H1 (cell line): ENCODE data around the gene TCEA2. TPM values are rescaled to one million over a fixed set of nuclear protein-coding genes. Genes with fewer than 3 reads are reported as not detected.

Source experiments
- CTCF ChIA-PET: fragments of 300-600 bp; sonication (Branson Sonifier 250); formaldehyde crosslinking; loops from one replicate; lab custom pipeline; 2021; ENCODE audit not compliant: partially characterized antibody; lab: Charles Lee
- POLR2A ChIA-PET: fragments of 300-600 bp; sonication (Branson Sonifier 250); formaldehyde crosslinking; loops from one replicate; lab custom pipeline; 2021; ENCODE audit warnings: inconsistent platforms; ENCODE audit not compliant: partially characterized antibody; lab: Charles Lee
- DNase-seq, 2 experiments: peaks; one replicate each; pipeline versions ENCODE4 v3.0.0 to v3.0.0-alpha.2; 2010 to 2022; ENCODE audit warnings: low spot score in 2 of 2, low read depth in 1 of 2, mixed read lengths in 1 of 2
- FAIRE-seq: peaks from 2 replicates; lab custom pipeline; 2011; peaks lifted over from hg19 to GRCh38; lab: Jason Lieb, UNC
- H2AFZ ChIP-seq: 2 replicates; pipeline ENCODE4 v1.8.1; 2012; ENCODE audit warnings: low read length, inconsistent platforms
- H2AK5ac ChIP-seq: 2 replicates; pipeline ENCODE4 v1.6.1; 2013; ENCODE audit warnings: low read depth, low read length
- H2BK120ac ChIP-seq: replicated peaks from 2 replicates; pipeline ENCODE3; 2013; ENCODE audit warnings: low read depth, low read length, inconsistent platforms
- H2BK12ac ChIP-seq: 2 replicates; pipeline ENCODE4 v1.6.1; 2013; ENCODE audit warnings: low read depth, low read length
- H2BK15ac ChIP-seq: 2 replicates; pipeline ENCODE4 v1.6.1; 2013; ENCODE audit warnings: low read length
- H2BK20ac ChIP-seq: 2 replicates; pipeline ENCODE4 v1.6.1; 2013; ENCODE audit warnings: low read length
- H2BK5ac ChIP-seq: 2 replicates; pipeline ENCODE4 v1.6.1; 2013; ENCODE audit warnings: low read depth, low read length
- H3K14ac ChIP-seq: 2 replicates; pipeline ENCODE4 v1.6.1; 2013; ENCODE audit warnings: inconsistent platforms; ENCODE audit not compliant: insufficient read length
- H3K18ac ChIP-seq: 2 replicates; pipeline ENCODE4 v1.6.1; 2013; ENCODE audit warnings: low read length; ENCODE audit errors: extremely low read depth
- H3K23ac ChIP-seq: 2 replicates; pipeline ENCODE4 v1.6.1; 2013; ENCODE audit warnings: inconsistent platforms; ENCODE audit not compliant: insufficient read length
- H3K23me2 ChIP-seq: 2 replicates; pipeline ENCODE4 v1.6.1; 2013; ENCODE audit warnings: low read depth, low read length
- H3K27ac ChIP-seq: 2 replicates; pipeline ENCODE4 v1.6.1; 2011; ENCODE audit warnings: low read depth, low read length, inconsistent platforms
- H3K27me3 ChIP-seq, 4 experiments: replicated peaks in 1 of 4; 1 replicate in 1 of 4; 2 replicates in 3 of 4; pipeline versions ENCODE4 v1.6.1 to v1.8.1; 2011 to 2013; ENCODE audit warnings: low read length in 3 of 4, mild to moderate bottlenecking in 3 of 4, inconsistent platforms in 2 of 4, mixed read lengths in 2 of 4, moderate library complexity in 1 of 4; ENCODE audit not compliant: control insufficient read depth in 3 of 4, insufficient read depth in 3 of 4; ENCODE audit errors: extremely low read depth in 1 of 4
- H3K36me3 ChIP-seq, 4 experiments: 2 replicates each; pipeline versions ENCODE4 v1.6.1 to v1.8.1; 2011 to 2013; ENCODE audit warnings: mild to moderate bottlenecking in 4 of 4, low read length in 3 of 4, moderate library complexity in 2 of 4, control low read depth in 1 of 4, inconsistent platforms in 1 of 4; ENCODE audit not compliant: insufficient read depth in 4 of 4, control insufficient read depth in 2 of 4
- H3K4ac ChIP-seq: replicated peaks from 2 replicates; pipeline ENCODE3; 2013; ENCODE audit warnings: low read length, low read depth, mixed read lengths, inconsistent platforms; ENCODE audit not compliant: insufficient read length
- H3K4me1 ChIP-seq, 4 experiments: replicated peaks in 1 of 4; 1 replicate in 1 of 4; 2 replicates in 3 of 4; pipeline versions ENCODE4 v1.6.1 to v1.8.1; 2011 to 2013; ENCODE audit warnings: low read length in 3 of 4, inconsistent platforms in 2 of 4, mixed read lengths in 1 of 4; ENCODE audit not compliant: insufficient read depth in 4 of 4, control insufficient read depth in 3 of 4
- H3K4me2 ChIP-seq, 2 experiments: 2 replicates each; pipeline versions ENCODE4 v1.6.1 to v1.8.1; 2011 to 2013; ENCODE audit warnings: low read depth in 2 of 2, low read length in 2 of 2, control low read depth in 1 of 2, inconsistent platforms in 1 of 2, mild to moderate bottlenecking in 1 of 2; ENCODE audit not compliant: insufficient read depth in 1 of 2
- H3K4me3 ChIP-seq, 4 experiments: fragments of 200-600, 300-600 bp in 1 of 4; sonication (generic), shearing (Covaris generic), sonication (Bioruptor Twin) in 1 of 4; 2 replicates each; pipeline versions ENCODE4 v1.5.1 to v1.8.1; 2011 to 2016; ENCODE audit warnings: low read length in 4 of 4, low read depth in 3 of 4, control low read depth in 2 of 4, inconsistent platforms in 2 of 4, mild to moderate bottlenecking in 2 of 4, mixed read lengths in 1 of 4, moderate library complexity in 1 of 4; ENCODE audit not compliant: insufficient read depth in 2 of 4; ENCODE audit errors: extremely low read depth in 1 of 4
- H3K56ac ChIP-seq: replicated peaks from 2 replicates; pipeline ENCODE3; 2013; ENCODE audit warnings: low read depth, mild to moderate bottlenecking, mixed read lengths, low read length, inconsistent platforms; ENCODE audit not compliant: insufficient read length
- H3K79me1 ChIP-seq: 2 replicates; pipeline ENCODE4 v1.6.1; 2013; ENCODE audit warnings: low read depth, low read length, control low read depth
- H3K79me2 ChIP-seq, 2 experiments: 2 replicates each; pipeline versions ENCODE4 v1.6.1 to v1.8.1; 2012 to 2013; ENCODE audit warnings: low read length in 2 of 2, mild to moderate bottlenecking in 2 of 2, inconsistent platforms in 1 of 2; ENCODE audit not compliant: insufficient read depth in 2 of 2, control insufficient read depth in 1 of 2
- H3K9ac ChIP-seq, 4 experiments: replicated peaks in 1 of 4; 1 replicate in 1 of 4; 2 replicates in 3 of 4; pipeline versions ENCODE4 v1.6.1 to v1.8.1; 2011 to 2013; ENCODE audit warnings: low read depth in 3 of 4, low read length in 3 of 4, control low read depth in 2 of 4, mild to moderate bottlenecking in 2 of 4, moderate library complexity in 2 of 4, inconsistent platforms in 1 of 4; ENCODE audit errors: extremely low read depth in 1 of 4
- H3K9me3 ChIP-seq, 2 experiments: 2 replicates each; pipeline versions ENCODE4 v1.6.1 to v1.8.1; 2012 to 2013; ENCODE audit warnings: mild to moderate bottlenecking in 2 of 2, moderate library complexity in 2 of 2, control low read depth in 1 of 2, inconsistent platforms in 1 of 2, low read depth in 1 of 2, low read length in 1 of 2, mixed read lengths in 1 of 2; ENCODE audit not compliant: insufficient read depth in 2 of 2
- H4K20me1 ChIP-seq, 2 experiments: replicated peaks in 1 of 2; 2 replicates each; pipeline versions ENCODE3 to v1.8.1; 2011 to 2013; ENCODE audit warnings: inconsistent platforms in 2 of 2, low read length in 2 of 2, mild to moderate bottlenecking in 1 of 2; ENCODE audit not compliant: insufficient read depth in 2 of 2, control insufficient read depth in 1 of 2
- H4K5ac ChIP-seq: 2 replicates; pipeline ENCODE4 v1.6.1; 2013; ENCODE audit warnings: low read length, low read depth, mixed read lengths, inconsistent platforms; ENCODE audit not compliant: insufficient read length
- H4K8ac ChIP-seq: 2 replicates; pipeline ENCODE4 v1.8.0; 2013; ENCODE audit warnings: mild to moderate bottlenecking, moderate library complexity, low read length, inconsistent platforms; ENCODE audit not compliant: insufficient read depth; ENCODE audit errors: extremely low read depth
- H4K91ac ChIP-seq: replicated peaks from 2 replicates; pipeline ENCODE3; 2013; ENCODE audit warnings: low read length, mixed read lengths, inconsistent platforms; ENCODE audit not compliant: insufficient read length
- BCL11A ChIP-seq, 2 experiments: IDR thresholded peaks; one replicate each; pipeline ENCODE4 v1.6.1; 2011; ENCODE audit warnings: low read depth in 2 of 2, low read length in 2 of 2, mild to moderate bottlenecking in 2 of 2
- CTCF ChIP-seq, 3 experiments: IDR thresholded peaks; 1 replicate in 2 of 3; 2 replicates in 1 of 3; pipeline versions ENCODE4 v1.5.1 to v1.6.1; 2011; ENCODE audit warnings: low read length in 3 of 3, mild to moderate bottlenecking in 3 of 3, inconsistent platforms in 2 of 3, low read depth in 1 of 3, moderate library complexity in 1 of 3; ENCODE audit not compliant: insufficient read depth in 1 of 3; ENCODE audit errors: control extremely low read depth in 1 of 3
- MAFK ChIP-seq: IDR thresholded peaks from 2 replicates; pipeline ENCODE4 v1.6.1; 2012; ENCODE audit warnings: low read depth, mild to moderate bottlenecking, improper control_type of control experiment, low read length
- RAD21 ChIP-seq, 2 experiments: IDR thresholded peaks in 1 of 2; conservative IDR thresholded peaks in 1 of 2; 2 replicates each; pipeline ENCODE4 v1.6.1; 2011; ENCODE audit warnings: low read depth in 2 of 2, low read length in 2 of 2, improper control_type of control experiment in 1 of 2, inconsistent platforms in 1 of 2, mild to moderate bottlenecking in 1 of 2, moderate library complexity in 1 of 2
- RXRA ChIP-seq: IDR thresholded peaks from 2 replicates; pipeline ENCODE4 v1.6.1; 2011; ENCODE audit warnings: low read depth, mild to moderate bottlenecking, low read length, moderate library complexity; ENCODE audit not compliant: insufficient read depth
- SIX5 ChIP-seq: IDR thresholded peaks from 2 replicates; pipeline ENCODE4 v1.6.1; 2011; ENCODE audit warnings: mild to moderate bottlenecking, low read depth, low read length
- SP2 ChIP-seq: IDR thresholded peaks from 2 replicates; pipeline ENCODE4 v1.6.1; 2012; ENCODE audit warnings: mild to moderate bottlenecking, low read length, inconsistent platforms
- WGBS, 2 experiments: shearing (Covaris generic) in 1 of 2; methylation state at CpG; one replicate each; pipeline versions ENCODE4 v1.1.6 to v1.1.7; 2013 to 2015; ENCODE audit warnings: low lambda C conversion rate in 2 of 2, mixed read lengths in 2 of 2, inconsistent platforms in 1 of 2, low coverage in 1 of 2, missing lambda C conversion rate in 1 of 2; ENCODE audit not compliant: insufficient replicate concordance in 2 of 2, insufficient coverage in 1 of 2, insufficient read length in 1 of 2; ENCODE audit errors: extremely low coverage in 1 of 2, missing lambda C conversion rate in 1 of 2; 5-methylcytosine and 5-hydroxymethylcytosine counted together
- polyA plus RNA-seq, 7 experiments: library from polyadenylated mRNA; depleted of rRNA in 3 of 7; stranded (reverse) in 5 of 7; unstranded in 2 of 7; fragments of >200 nt in 5 of 7; fragments of 200-250 nt in 2 of 7; gene quantifications; 1 replicate in 5 of 7; 2 replicates in 1 of 7; 4 replicates in 1 of 7; pipeline versions ENCODE4 v1.2.1 to v1.2.3, GENCODE V29; 2011 to 2013; ENCODE audit warnings: missing spikeins in 2 of 7, mixed read lengths in 2 of 7
- total RNA-seq: library from RNA; stranded (reverse); fragmentation: NEBNext Ultra II Directional; extraction: Animal tissue kit (Norgen Biotek cat#: 25700); gene quantifications from 2 replicates; pipeline ENCODE4 v1.2.1, GENCODE V29; 2021

Gene TCEA2
- total and polyA plus RNA-seq, 2 of the 8 experiments (the other 6 are each of a cell fraction or from before 2014, with no cell fraction given), result 41.4 to 42.3 TPM

GRCh38 chr20:64036346-64037198 is 26.4 kb upstream of the TCEA2 start:
- Histone ChIP-seq H3K4ac (no peak overlapping the region), H3K23ac (no peak overlapping the region), H2AK5ac (peak overlapping the region; percentile 39; the same call in 1 of the 2 replicates), H3K36me3 (peaks cover 4 to 11% (median 7%) of the 10 kb centered on the region in 4 experiments; a peak in 5 of 8 replicates), H3K23me2 (peaks cover 3% of the 10 kb centered on the region; the same call in 1 of the 2 replicates), H3K27ac (0 out of 2 replicates have a peak overlapping the region, but pooled peaks have one; percentile 19), H3K9me3 (no peaks in the 10 kb centered on the region), H3K4me1 (peaks cover 0 to 19% (median 15%) of the 10 kb centered on the region in 4 experiments; a peak in 6 of 7 replicates), H3K27me3 (peaks cover 12 to 41% (median 33%) of the 10 kb centered on the region in 4 experiments), H4K20me1 (peaks cover 0 to 3% of the 10 kb centered on the region in 2 experiments), H3K79me1 (no peaks in the 10 kb centered on the region; the same call in 1 of the 2 replicates), H2BK20ac (peak overlapping the region; percentile 61; the same call in 1 of the 2 replicates), H2BK15ac (no peak overlapping the region), H3K4me2 (peak overlapping the region in 1 of 2 experiments; percentile 14; a peak in 2 of 4 replicates), H3K18ac (peak overlapping the region; percentile 83; the same call in 1 of the 2 replicates), H3K9ac (no peak overlapping the region), H3K56ac (no peak overlapping the region), H4K5ac (peak overlapping the region; percentile 47), H2BK5ac (peak overlapping the region; percentile 84), H4K91ac (peak overlapping the region; percentile 42), H3K14ac (no peak overlapping the region), H3K4me3 (no peak overlapping the region), H2BK120ac (no peak overlapping the region), H4K8ac (no peak overlapping the region), H2AFZ (no peak overlapping the region), H2BK12ac (0 out of 2 replicates have a peak overlapping the region, but pooled peaks have one; percentile 60), H3K79me2 (no peaks in the 10 kb centered on the region)
- POLR2A ChIA-PET, result interaction anchor here (1.0 to 1.9 kb wide), 8 partner anchors 9 to 54 kb away, joined by 3 to 8 read pairs (median 4); partner anchors contain the start of gene TCEA2
- TF ChIP-seq BCL11A (IDR thresholded peaks at IDR 0.05; ENCODE audit: low read depth in 2 of 2, low read length in 2 of 2), result no peak
- TF ChIP-seq RXRA, result no peak
- TF ChIP-seq RAD21 (IDR thresholded peaks at IDR 0.05 in 1 of 2, conservative IDR thresholded peaks at IDR 0.05 in 1 of 2; ENCODE audit: low read depth in 2 of 2, low read length in 2 of 2), result no peak
- no peak for TF ChIP-seq SP2
- no peak for TF ChIP-seq SIX5
- TF ChIP-seq MAFK, result no peak
- TF ChIP-seq CTCF (IDR thresholded peaks at IDR 0.05; ENCODE audit: control extremely low read depth in 1 of 3, insufficient read depth in 1 of 3, low read depth in 1 of 3, low read length in 3 of 3), result no peak
- DNase-seq (no peak), FAIRE-seq (no peak)
- 79% methylated on average over 12 of the region's 17 CpGs; no CpG with 5 or more reads in 1 of the 2 experiments for WGBS, 2 experiments
- CTCF ChIA-PET, result interaction anchor here (1.0 to 7.3 kb wide), 13 partner anchors 9 to 105 kb away, joined by 3 to 73 read pairs (median 3); partner anchors contain the start of genes LKAAEAR1, PRPF6 and TCEA2
